GM18499 (cell line): ENCODE measurements around the gene TKTL1.

Experiments
- ATAC-seq: cut with Tn5 transposase; IDR thresholded peaks from one replicate; pipeline ENCODE4 v1.9.1; 2021; ENCODE audit warnings: moderate number of reproducible peaks; ENCODE audit not compliant: insufficient read depth, unreplicated experiment

Gene TKTL1

DNA sequence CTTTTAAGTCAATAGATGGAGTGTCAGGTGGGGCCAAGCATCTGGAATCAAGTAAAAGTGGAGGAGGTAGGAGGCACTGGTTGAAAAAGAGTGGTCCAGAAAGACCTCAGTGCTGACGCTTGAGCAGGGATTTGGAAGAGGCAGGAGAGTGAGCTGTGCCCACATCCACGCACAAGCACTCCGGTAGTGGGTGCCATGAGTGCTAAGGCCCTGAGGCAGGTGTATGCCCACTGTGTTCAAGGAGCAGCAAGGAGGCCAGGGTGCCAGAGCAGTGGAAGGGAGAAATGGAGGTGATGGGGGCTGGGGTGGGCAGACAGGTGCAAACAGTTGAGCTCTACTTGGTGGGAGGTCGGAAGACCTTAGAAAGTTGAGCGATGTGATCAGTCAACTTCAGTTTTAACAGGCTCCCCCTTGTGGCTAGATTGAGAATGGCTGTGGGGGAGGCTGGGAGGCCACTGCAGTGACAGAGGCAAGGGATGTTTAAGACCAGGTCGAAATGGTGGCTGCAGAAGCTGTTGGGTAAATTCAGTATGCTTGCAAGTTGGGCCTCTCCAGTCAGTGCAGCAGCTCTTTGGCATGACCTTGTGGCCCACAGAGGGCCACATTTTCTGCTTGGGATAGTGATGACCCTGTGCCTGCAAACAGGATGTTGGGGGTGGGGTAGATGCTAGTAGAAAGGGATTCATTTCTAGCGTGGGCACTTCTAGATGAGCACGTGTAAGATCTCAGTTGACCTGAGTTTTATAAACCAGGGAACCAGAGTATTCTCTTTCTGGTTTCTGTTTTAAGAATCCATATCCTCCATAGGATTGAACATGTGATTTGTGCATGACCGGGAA, 12.7 kb downstream of the TKTL1 start:
- ATAC-seq, result no peak

DNA sequence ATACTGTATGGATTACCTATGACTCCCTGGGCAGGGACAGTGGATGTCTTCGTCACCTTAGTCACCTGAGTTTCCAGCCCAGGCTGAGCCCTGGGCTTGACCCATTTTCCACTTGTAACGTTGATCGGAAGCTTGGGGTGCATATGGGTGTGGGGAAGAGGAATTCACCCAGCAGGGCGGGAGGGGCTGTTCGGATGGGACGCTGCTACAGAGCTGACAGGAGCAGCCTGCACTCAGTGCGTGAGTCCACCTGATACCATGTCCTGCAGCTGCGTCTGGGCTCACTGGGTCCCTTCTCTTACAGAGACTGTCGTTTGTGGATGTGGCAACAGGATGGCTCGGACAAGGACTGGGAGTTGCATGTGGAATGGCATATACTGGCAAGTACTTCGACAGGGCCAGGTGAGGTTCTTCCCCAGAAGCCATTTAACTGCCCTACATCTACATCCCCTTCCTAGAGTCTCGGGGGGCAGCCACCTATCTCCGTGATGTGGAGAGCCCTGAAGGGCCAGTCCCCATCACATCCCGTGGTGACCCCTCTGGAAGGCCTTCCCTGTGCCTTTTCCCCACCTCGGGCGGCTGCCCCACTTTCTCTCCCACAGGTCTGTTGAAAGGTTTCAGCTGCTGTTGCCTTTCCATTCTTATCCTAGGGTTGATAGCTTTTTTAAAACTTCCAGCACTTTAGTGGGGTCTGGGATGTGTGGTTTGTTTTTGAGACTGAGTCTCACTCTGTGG, 13.6 kb downstream of the TKTL1 start:
- ATAC-seq, result no peak

DNA sequence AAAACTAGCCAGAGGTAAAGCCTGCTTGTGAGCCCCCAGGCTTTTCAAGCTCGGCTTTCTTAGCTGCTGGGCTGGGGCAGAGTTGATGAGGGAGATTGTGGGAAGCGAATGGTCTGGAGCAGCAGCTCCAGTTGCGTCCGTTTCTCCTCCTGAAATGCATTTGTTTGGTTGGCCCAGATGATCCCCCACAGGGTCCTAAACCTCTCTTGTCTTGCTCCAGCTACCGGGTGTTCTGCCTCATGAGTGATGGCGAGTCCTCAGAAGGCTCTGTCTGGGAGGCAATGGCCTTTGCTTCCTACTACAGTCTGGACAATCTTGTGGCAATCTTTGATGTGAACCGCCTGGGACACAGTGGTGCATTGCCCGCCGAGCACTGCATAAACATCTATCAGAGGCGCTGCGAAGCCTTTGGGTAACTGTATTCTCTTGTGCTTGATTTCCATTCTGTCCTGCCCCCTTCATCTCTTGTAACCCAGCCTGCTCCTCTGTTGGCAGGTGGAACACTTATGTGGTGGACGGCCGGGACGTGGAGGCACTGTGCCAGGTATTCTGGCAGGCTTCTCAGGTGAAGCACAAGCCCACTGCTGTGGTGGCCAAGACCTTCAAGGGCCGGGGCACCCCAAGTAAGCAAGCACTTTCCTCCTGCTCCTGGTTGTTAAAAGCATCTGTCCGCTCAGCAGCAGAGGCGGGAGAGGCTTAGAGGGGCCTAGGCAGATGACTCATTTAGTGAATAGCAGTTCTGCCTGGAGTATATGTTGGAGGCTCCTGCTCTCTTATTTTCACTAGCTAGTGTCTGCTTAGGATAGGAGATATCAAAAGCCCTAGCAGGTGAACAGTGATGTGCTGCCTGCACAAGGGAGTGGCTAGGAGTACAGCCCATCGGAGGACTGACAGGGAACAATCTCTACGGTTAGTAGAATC, 15.3 kb downstream of the TKTL1 start:
- ATAC-seq, result no peak

DNA sequence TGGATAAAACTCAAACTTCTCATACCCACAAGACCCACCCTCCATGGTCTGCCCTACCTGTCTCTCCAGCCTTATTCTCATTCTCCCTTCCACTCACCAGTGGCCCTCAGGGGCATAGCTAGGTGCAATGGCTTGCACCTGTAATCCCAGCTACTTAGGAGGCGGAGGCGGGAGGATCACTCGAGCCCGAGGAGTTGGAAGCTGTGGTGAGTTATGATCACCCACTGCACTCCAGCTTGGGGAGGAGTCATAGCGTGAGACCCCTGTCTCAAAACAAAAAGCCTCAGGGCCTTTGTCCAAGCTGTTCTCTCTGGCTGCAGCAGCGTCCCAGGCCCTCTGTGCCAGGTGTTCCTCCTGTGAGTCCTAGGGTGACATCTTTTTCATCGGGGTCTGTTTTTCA, 16.5 kb downstream of the TKTL1 start:
- ATAC-seq, result no peak

DNA sequence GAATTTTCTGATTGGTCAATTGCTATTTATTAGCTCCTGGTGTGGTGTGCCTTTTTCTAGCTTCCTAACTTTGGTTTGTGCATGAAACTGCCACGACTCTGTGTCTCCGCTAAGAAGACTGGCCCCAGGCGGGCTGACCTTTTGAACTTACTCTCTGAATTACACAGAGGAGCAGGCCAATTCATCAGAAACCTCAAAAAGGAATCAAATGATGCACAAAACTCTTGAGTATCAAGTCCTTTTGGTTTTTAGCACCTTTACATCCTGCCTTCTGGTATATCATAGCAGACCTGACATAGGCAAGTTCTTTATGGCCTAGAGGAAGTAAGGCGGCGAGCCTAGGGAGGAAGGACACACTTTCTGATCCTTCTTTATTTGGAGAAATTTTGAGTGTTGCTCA, 17.6 kb downstream of the TKTL1 start:
- ATAC-seq, result no peak

DNA sequence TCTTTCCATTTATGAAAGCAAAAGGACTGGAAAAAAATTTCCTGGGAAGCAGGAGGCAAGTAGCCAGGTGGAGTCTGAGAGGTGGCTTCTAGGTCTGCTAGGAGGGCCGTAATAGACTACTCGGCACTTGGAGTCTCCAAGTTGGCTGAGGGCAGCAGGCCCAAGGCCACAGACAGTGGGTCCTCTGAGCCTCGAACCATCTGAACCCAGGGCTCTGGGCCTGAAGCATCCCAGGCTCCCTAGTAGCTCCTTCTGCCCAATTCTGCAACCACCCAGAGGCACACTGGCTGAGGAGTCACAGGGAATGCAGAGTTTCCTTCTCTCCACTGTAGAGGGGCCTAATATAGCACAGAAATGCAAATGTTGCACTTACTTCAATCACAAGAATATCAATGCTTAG, 19.8 kb downstream of the TKTL1 start:
- ATAC-seq, result no peak

DNA sequence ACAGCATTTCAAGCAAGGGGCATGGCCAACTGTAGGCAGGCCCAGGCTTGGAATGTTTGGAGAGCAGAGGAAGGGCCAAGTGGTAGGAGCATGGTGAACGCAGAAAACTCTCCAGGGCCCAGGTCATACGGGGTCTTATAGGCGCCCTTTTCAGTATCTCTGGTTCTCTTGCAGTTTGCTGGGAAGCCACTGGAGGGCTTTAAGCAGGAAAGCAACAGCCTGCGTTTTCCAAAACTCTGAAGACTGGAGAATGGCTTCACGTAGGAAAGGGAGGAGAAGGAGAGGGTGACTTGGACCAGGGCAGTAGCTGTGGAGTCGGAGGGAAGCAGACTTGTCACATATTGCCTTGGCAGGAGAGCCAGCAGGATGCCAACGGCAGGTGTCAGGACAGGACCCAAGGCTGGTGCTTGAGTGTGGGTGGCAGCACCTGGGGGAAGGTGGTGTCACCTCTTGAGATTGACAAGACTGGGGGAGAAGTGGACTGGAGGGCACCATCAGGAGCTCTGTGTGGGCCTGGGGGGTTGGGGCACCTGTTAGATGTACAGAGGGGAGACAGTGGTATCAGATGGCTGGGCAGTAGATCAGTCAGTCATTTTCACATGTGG, 21.9 kb downstream of the TKTL1 start:
- no peak for ATAC-seq

DNA sequence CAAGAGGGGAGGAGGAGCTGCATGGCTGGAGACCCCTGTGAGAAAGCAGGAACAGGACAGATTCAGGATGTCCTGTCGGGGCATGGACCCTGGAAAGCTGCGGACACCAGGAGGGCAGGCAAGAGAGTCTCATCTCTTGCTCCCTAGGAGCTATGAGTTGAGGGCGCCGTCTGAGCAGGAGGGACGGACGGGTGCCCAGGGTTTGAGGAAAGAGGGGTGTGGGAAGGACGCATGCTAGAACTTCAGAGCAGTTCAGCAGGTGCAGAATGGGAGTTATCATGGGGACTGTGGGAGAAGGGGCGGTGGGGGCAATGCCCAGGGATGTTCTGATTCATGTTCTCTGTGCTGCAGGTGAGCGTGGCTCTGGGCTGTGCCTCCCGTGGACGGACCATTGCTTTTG, 24.8 kb downstream of the TKTL1 start:
- ATAC-seq, result no peak

DNA sequence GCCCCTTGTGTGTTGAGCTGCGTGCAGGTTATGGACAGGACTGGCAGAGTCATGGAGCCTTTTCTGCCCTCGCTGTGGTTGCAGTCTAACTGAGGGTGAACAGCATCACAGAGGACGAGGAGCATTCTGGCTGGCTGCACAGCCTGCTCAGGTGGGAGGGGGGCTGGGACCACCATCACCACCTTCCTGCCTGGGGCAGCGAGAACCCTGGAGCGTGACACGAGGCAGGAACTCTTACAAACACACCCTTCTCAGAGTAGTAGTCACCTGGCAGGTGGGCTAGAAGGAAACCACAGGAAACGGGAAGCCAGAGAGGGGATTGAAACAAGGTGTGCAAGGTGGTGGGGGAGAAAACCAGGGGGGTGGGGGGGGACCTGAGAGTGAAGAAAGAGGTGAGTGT, 25.6 kb downstream of the TKTL1 start:
- ATAC-seq, result no peak

DNA sequence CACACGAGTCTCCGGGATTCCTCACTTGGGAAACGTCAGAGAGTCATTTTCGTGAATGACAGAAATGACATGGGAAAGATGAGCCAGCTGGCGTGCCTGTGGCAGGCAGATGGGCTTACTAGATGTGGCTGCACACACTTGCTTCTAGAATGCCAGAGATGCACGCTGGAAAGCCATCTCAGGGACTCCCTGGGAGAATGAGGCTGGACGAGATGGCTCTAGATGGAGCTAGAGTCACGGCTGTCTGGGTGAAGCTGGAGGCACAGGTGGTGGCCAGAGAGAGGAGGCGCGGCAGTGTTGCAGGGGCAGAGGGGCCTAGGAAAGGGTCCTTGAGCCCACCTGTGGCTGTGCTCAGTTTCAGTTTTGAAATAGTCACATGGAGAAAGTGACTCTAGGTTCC, 26.0 kb downstream of the TKTL1 start:
- ATAC-seq, result no peak

DNA sequence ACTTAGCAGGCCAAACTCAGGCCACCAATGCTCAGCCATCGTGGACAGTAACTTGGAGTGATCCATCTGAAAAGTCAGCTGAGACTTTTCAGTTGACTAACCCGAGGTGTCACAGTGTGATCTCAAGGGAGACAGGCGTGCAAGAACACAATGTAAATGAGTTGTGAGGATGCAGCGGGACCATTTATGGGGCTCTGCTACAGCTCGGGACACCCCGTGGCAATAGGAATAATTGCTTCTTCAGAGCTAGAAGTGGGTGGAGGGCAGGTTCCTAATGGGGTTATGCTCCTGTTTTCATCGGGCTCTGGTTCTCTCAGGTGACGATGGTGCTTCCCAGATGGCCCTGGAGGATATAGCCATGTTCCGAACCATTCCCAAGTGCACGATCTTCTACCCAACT, 27.3 kb downstream of the TKTL1 start:
- no peak for ATAC-seq

DNA sequence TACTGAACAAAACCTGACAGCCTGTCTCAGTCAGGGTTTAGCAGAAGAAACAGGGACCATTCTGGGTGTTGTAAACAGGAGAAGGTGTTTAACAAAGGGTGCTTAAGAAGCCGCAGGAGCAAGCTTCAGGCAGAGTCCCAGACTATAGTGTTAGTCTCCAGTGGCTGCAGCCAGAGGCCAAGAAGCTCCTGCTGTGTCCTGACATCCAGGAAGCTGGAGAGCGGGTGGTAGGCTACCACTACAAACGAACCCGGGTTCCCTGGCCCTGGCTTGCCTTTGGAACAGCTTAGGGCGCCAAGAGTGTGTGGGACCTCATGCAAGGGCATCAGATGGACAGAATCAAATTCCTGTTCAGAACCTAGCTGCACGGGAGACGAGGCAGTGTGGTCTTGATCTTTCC, 27.9 kb downstream of the TKTL1 start:
- ATAC-seq, result no peak

DNA sequence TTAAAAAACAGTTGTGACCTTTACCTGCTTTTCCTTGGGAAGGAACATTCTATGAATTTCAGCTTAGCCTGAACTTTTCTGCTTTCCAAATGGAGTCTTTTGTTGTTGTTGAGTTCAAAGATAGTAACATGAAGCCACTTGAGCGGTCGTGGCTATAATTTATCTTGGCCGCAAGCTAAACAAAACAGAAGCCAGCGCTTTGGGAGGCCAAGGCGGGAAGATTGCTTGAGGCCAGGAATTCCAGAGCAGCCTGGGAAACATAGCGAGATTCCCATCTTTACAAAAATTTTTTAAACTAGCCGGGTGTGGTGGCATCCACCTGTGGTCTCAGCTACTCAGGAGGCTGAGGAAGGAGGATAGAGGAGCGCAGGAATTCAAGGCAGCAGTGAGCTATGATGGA, 29.9 kb downstream of the TKTL1 start:
- ATAC-seq, result no peak

DNA sequence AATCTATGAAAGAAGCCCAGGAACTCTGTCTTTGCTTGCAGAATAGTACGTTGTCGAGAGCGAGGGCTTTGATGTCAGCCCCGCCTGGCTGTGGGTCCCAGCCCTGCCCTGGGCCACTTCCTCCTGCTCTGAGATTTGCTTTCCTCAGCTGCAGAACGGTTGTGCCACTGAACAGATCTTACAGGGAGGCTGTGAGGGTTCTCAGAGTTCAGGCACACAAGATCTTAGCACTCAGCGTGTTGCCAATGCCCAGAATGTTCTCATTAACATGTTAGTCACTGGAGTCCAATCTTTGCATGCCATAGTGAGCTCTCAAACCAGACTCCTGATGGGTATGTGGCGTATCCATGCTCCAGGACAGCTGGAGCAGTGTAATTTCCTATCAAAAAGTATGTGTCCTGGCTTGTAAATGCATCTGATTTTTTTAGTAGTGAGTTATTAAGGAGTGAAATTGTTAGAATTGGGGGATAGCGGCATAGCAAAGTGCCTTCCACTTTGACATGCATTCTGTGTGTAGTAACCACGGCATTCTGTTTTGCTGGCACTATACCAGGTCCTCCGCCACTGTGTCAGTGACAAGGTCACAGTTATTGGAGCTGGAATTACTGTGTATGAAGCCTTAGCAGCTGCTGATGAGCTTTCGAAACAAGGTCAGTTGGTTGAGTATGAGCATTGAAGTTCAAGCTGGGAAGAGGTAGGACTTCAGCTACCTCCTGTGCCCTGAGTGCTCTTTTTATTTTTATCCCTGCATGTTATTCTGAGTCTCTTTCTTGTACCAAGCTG, 31.6 kb downstream of the TKTL1 start:
- ATAC-seq, result no peak

DNA sequence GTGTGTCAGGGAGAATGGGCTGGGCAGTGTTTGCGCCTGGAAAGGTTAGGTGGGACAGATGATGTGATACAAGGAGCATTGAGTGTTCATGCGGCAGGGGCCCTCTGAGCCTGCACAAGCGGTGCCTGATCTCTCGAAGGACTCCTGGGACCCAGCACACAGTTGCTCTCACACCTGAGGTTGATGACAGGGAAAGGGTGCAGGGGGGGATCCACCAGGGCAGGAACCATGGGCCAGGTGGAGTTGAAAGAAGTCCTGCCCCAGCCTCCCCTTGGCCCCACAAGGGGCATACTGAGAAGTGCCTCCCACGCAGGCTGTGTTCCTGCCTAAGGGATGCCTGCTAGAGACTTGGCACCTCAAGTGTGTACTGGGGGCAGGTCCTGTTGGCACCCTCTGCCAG, 33.1 kb downstream of the TKTL1 start:
- ATAC-seq, result no peak

DNA sequence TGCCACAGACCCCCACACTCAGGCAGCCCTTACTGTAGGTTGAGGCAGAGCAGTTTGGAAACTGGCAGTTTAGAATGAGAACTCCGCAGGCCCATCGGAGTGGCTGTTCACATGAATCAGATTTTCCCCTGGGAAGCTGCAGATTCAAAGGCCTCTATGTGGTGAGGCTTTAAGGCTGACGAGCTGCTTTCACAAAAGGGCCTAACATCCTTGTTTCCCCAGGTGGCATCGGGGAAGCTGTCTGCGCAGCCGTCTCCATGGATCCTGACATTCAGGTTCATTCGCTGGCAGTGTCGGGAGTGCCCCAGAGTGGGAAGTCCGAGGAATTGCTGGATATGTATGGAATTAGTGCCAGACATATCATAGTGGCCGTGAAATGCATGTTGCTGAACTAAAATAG, 33.7 kb downstream of the TKTL1 start:
- no peak for ATAC-seq

DNA sequence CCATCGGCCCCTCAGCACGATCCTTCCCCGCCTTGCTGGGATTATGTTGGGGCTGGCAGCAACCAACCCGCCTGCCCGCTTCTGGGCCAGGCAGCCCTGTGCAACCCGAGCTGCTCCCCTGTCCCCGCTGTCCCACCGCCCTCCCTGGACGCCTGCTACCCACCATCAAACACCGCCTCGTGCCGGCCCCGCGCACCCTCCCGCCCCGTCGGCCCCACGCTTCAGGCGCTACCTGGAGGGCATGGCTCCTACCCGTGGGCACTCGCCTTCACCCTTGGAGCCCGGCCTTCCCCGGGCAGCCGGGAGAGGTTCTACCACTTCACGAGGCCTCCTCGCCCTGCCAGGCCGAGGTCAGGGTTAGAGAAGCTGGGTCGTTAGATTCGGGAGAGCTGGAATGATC, 37.0 kb downstream of the TKTL1 start:
- ATAC-seq, result no peak

DNA sequence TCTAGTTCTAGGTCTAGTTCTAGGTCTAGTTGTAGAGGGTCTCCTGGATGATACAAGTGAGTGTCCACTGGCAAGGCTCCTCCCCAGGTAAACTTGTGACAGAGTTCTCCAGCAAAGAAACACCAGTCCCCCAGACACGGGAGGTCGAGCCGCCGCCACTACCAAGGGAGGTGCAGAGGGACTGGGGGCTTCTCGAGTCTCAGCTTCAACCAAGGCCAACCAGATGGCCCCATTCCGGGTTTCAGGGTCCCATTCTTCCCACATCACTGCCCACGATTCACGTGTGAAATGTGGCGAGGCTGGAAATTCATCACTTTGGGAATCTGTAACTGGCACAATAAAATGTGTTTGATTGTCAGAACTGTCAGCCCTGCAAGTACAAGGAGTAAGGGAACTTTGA, 37.5 kb downstream of the TKTL1 start:
- ATAC-seq, result no peak

DNA sequence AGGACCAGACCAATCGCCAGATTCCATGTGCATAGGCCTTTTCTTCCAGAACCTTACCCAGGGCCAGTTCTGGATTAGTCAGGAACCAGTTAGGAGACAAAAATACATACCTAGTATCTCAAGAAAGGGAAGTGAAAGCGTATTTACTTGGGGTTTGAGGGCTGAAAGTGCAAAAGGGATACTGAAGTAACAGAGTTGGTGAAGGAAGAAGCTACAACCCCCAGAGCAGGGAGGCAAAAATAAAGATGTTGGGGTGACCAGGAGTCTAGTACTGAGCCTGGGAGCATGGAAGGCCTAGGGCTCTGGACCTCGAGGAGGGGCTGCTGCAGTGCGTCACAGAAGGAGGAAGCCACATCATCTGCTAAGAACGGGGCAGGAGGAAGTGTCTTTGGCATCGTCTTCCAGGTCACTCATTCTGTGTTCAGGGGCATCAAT, 38.3 kb downstream of the TKTL1 start:
- no peak for ATAC-seq

DNA sequence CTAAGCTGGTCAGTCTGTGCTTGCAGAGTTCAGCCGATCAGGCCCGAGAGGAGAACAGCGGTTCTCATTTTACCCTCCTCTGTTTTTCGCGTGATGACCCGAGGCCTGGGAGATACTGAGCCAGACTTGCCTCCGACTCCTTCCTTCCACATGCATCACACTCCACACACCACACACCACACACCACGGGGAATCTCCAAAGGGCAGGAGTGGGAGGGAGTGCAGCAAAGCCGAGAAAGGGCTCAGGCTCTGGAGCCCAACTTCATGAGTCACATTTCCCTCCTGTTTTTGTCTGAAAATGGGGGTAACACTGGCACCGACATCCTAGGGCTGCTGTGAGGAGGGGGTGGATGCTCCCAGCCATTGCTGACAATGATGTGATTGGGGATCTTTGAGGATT, 38.9 kb downstream of the TKTL1 start:
- no peak for ATAC-seq
